Right lobe of liver (tissue), 6 donors: Measurements from ENCODE around the gene DNAL4. TPM values are rescaled to one million over a fixed set of nuclear protein-coding genes. Genes with fewer than 3 reads are reported as not detected.
A peak's percentile ranks its signal among the peaks of the same experiment; 100 is the strongest.

Experiments
- ATAC-seq, 4 donors: fragments of 200-7000 bp; cut with Tn5 transposase; one replicate each; pipeline ENCODE4 v1.9.1; 2020; ENCODE audit warnings: mild to moderate bottlenecking in 4 of 4, moderate library complexity in 4 of 4
- DNase-seq, 3 donors: peaks; one replicate each; pipeline ENCODE4 v3.0.0-alpha.2; 2020
- H3K27ac ChIP-seq, 3 donors: fragments of 200-600 bp; one replicate each; pipeline ENCODE4 v1.8.0; 2022
- H3K27me3 ChIP-seq, 2 donors: fragments of 200-600 bp; one replicate each; pipeline ENCODE4 v1.8.0; 2022
- H3K36me3 ChIP-seq, 4 donors: fragments of 200-600 bp; sonication (generic) in 1 of 4; one replicate each; pipeline versions ENCODE4 v1.5.1 to v1.8.0; 2017 to 2022; ENCODE audit warnings: control low read depth in 1 of 4
- H3K4me1 ChIP-seq, 4 donors: fragments of 200-600 bp; sonication (generic) in 1 of 4; one replicate each; pipeline versions ENCODE4 v1.5.1 to v1.8.0; 2017 to 2022; ENCODE audit warnings: control low read depth in 1 of 4
- H3K4me3 ChIP-seq, 3 donors: fragments of 200-600 bp; one replicate each; pipeline ENCODE4 v1.8.0; 2022
- H3K9me3 ChIP-seq, 4 donors: fragments of 200-600 bp; sonication (generic) in 1 of 4; one replicate each; pipeline versions ENCODE4 v1.5.1 to v1.8.0; 2017 to 2022; ENCODE audit warnings: control low read depth in 1 of 4
- POLR2A ChIP-seq: fragments of 450-650 bp; IDR thresholded peaks from one replicate; pipeline ENCODE4 v1.6.1; 2017; ENCODE audit warnings: antibody characterized with exemption, mild to moderate bottlenecking
- WGBS: methylation state at CpG from one replicate; pipeline ENCODE4 v1.1.6; 2018; ENCODE audit warnings: low coverage, low lambda C conversion rate; ENCODE audit not compliant: insufficient coverage; ENCODE audit errors: missing lambda C conversion rate; 5-methylcytosine and 5-hydroxymethylcytosine counted together
- intact Hi-C, 2 donors: fragments of 100-400 bp; cut with DNase I; formaldehyde crosslinking; loops; one replicate each; pipeline versions ENCODE4 v1.11.2 to v1.14.1; 2022
- total RNA-seq, 6 experiments: library from RNA; depleted of rRNA in 2 of 6; stranded (reverse); fragments of >200 nt in 2 of 6; fragmentation: NEBNext Ultra II Directional in 3 of 6; extraction: Animal tissue kit (Norgen Biotek cat#: 25700) in 3 of 6; gene quantifications; one replicate each; pipeline versions ENCODE4 v1.1.0 to v1.2.4, GENCODE V29; 2016 to 2023
- TF ChIP-seq, protein P1 (sequence below), 4 donors: fragments of 200-600 bp in 3 of 4; fragments of 450-650 bp in 1 of 4; IDR thresholded peaks; one replicate each; pipeline versions ENCODE4 v1.5.1 to v1.8.0; 2016 to 2022; ENCODE audit warnings: antibody characterized with exemption in 4 of 4, mild to moderate bottlenecking in 2 of 4
- donor health status: DM: no; HTN: yes; CAD: no.
- donor health status: DM: no; HTN: no; CAD: no.
- donor health status: DM: no; HTN: no; CAD: no.
- donor health status: DM: no; HTN: yes; CAD: no.
- donor health status: DM: no; HTN: yes; CAD: no.

The DNAL4 gene
- total RNA-seq, 6 experiments from 2014 or later = 2.0 to 6.2 (median 5.1) TPM

DNA sequence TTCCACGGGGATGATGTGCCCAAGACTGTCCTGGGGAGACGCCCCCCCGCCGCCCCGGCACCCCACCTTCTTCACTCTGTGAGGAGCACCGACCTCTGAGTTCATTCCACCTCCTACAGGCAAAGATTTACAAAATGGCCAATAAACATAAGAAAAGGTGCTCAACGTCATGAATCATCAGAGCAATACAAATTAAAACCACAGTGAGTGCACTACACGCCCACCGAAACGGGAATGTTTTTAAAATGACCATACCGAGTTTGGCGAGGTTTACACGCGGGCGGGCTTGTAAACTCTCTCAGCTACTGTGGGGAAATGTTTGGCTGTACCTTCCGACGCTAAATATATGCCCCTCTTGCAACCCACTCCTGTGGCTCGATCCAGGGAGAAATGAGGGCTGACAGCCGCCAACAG lies 42.0 kb upstream of the DNAL4 start:
- no peaks in the 10 kb centered on the region for H3K4me1 ChIP-seq
- no peak for ATAC-seq
- 48% methylated on average over 14 of the region's 19 CpGs for WGBS
- H3K27me3 ChIP-seq = no peaks in the 10 kb centered on the region
- DNase-seq = no peak
- H3K9me3 ChIP-seq = no peaks in the 10 kb centered on the region
- H3K4me3 ChIP-seq = no peak overlapping the region
- intact Hi-C loops = no loop called here
- TF ChIP-seq, protein P1, sequence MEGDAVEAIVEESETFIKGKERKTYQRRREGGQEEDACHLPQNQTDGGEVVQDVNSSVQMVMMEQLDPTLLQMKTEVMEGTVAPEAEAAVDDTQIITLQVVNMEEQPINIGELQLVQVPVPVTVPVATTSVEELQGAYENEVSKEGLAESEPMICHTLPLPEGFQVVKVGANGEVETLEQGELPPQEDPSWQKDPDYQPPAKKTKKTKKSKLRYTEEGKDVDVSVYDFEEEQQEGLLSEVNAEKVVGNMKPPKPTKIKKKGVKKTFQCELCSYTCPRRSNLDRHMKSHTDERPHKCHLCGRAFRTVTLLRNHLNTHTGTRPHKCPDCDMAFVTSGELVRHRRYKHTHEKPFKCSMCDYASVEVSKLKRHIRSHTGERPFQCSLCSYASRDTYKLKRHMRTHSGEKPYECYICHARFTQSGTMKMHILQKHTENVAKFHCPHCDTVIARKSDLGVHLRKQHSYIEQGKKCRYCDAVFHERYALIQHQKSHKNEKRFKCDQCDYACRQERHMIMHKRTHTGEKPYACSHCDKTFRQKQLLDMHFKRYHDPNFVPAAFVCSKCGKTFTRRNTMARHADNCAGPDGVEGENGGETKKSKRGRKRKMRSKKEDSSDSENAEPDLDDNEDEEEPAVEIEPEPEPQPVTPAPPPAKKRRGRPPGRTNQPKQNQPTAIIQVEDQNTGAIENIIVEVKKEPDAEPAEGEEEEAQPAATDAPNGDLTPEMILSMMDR (IDR thresholded peaks at IDR 0.05) = no peak
- no peak for TF ChIP-seq POLR2A
- no peaks in the 10 kb centered on the region for H3K36me3 ChIP-seq
- H3K27ac ChIP-seq = no peak overlapping the region

DNA sequence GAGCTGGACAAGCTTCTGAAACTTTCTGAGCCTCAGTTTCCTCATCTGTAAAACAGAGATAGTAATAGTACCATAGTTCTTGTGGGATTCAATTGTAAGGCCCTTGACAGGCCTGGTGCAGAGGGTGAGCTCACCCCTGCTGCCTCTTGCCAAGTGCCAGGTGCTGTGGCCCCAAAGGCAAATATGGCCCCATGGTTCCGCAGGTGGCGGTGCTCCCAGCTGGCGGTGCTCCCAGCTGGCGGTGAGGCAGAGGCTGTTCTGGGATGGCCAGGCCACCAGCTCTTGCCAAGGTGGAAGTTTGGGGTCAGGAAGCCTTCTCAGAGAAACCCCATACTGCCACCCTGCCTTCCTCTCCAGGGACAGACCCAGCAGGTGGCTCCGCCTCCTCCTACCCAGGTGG lies 41.0 kb upstream of the DNAL4 start:
- TF ChIP-seq, protein P1 (IDR thresholded peaks at IDR 0.05) = no peak
- no peak for TF ChIP-seq POLR2A
- no peak overlapping the region for H3K4me3 ChIP-seq
- H3K9me3 ChIP-seq = no peaks in the 10 kb centered on the region
- no peak for ATAC-seq
- H3K4me1 ChIP-seq = no peaks in the 10 kb centered on the region
- no peak overlapping the region for H3K27ac ChIP-seq
- H3K27me3 ChIP-seq = no peaks in the 10 kb centered on the region
- H3K36me3 ChIP-seq = no peaks in the 10 kb centered on the region
- no CpG with 5 or more reads among the region's 5 CpGs for WGBS
- intact Hi-C loops = no loop called here
- DNase-seq = no peak

DNA sequence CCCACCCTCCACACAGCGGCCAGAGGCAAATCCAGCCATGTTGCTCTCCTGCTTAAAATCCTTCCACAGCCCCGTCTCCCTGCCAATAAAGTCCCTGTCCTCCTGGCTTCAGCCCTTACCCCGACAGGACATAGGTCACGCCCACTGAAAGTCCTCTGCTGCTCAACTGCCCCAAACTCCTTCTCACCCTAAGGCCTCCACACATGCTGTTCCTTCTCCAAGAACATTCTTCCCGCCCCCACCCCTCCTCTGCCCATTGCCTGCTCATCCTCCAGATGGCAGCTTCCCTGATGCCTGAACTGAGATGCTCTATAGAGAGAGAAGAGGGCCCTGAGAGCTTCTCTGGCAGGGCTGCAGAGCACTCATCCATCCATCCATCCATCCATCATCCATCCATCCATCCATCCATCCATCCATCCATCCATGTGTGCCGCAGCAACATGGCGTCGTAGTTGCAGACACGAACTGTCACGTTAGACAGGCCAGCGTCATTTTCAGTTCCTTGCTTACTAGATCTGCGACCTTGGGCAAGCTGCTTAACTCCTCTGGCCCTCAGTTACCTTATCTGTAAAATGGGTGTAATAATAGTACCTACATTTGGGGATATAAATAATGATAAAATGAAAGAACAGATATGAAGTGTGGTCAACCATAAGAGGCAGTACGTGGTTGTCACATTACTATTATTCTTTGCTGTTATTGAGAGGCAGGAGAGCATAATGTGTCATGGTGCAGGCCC lies 40.4 kb upstream of the DNAL4 start:
- Histone ChIP-seq H3K27me3 (no peaks in the 10 kb centered on the region), H3K9me3 (no peaks in the 10 kb centered on the region), H3K4me1 (no peaks in the 10 kb centered on the region), H3K4me3 (no peak overlapping the region), H3K36me3 (no peaks in the 10 kb centered on the region), H3K27ac (no peak overlapping the region)
- ATAC-seq = no peak
- TF ChIP-seq, protein P1 (IDR thresholded peaks at IDR 0.05) = no peak
- no peak for TF ChIP-seq POLR2A
- 56% methylated on average over 9 of the region's 13 CpGs for WGBS
- DNase-seq = peak in 1 of 3 donors; percentile 11
- intact Hi-C loops = no loop called here

DNA sequence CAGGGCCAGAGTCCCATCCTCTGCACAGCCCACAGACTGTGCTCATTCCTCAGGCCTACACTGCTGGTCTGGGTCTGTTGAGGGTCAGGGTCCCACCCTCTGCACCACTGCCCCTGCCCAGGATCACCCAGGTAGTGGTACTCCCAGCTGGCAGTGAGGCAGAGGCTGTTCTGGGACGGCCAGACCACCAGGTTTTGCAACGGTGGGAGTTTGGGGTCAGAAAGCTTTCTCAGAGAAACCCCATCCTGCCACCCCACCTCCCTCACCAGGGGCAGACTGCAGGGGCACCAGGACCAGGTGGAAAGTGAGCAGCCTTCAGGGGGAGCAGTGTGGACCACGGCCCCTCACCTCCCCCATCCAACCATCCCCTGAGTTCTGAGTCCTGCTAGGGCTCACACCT lies 39.1 kb upstream of the DNAL4 start:
- TF ChIP-seq, protein P1 (IDR thresholded peaks at IDR 0.05) = no peak
- no peak for TF ChIP-seq POLR2A
- WGBS = 33% methylated on average over 2 of the region's 3 CpGs
- no peak overlapping the region for H3K27ac ChIP-seq
- no peak overlapping the region for H3K4me3 ChIP-seq
- no peaks in the 10 kb centered on the region for H3K4me1 ChIP-seq
- DNase-seq = peak in 1 of 3 donors; percentile 22
- no peak for ATAC-seq
- intact Hi-C loops = no loop called here
- no peaks in the 10 kb centered on the region for H3K27me3 ChIP-seq
- H3K36me3 ChIP-seq = no peaks in the 10 kb centered on the region
- no peaks in the 10 kb centered on the region for H3K9me3 ChIP-seq
